Heart left ventricle (tissue), 13 donors: ENCODE results near the gene RTTN.

Experiments
- POLR2A ChIP-seq, 2 donors: fragments of 450-650 bp; IDR thresholded peaks; one replicate each; pipeline ENCODE4 v1.6.1; 2017; ENCODE audit warnings: antibody characterized with exemption in 2 of 2, mild to moderate bottlenecking in 2 of 2, moderate library complexity in 2 of 2
- TF ChIP-seq, protein P1 (sequence below), 12 donors: fragments of 200-600 bp; sonication (generic) in 4 of 12; IDR thresholded peaks; one replicate each; pipeline versions ENCODE4 v1.5.0 to v1.8.0; 2018 to 2022; ENCODE audit warnings: antibody characterized with exemption in 12 of 12, mild to moderate bottlenecking in 5 of 12
- donor health status: ischemic (EF 13 %, LVEDD 7.1; RV severe dilation, severe dysfunction).
- donor health status: DM: no; HTN: yes; CAD: no.
- donor health status: DM: no; HTN: no; CAD: no.
- donor health status: ischemic (EF 25% LVEDD 6.9; RV normal size, moderate dysfunction).
- donor health status: ischemic (EF 25% LVEDD 5.7; RV mildly dilated, moderate dysfunction).
- donor health status: ischemic (EF 35%, LVEDD 5.7; RV mildly dilated, moderate dysfunction).
- donor health status: nonischemic (EF 11% LVEDD 7.7; RV severe dilation, severe dysfunction).
- donor health status: DM: yes; HTN: yes; CAD: no.
- donor health status: PGD.
- donor health status: ischemic (EF 29% LVEDD 5.4; RV normal size, mild dysfunction).
- donor health status: nonischemic (EF 23%, LVEDD 6.1; RV moderate dilation, normal function).

DNA sequence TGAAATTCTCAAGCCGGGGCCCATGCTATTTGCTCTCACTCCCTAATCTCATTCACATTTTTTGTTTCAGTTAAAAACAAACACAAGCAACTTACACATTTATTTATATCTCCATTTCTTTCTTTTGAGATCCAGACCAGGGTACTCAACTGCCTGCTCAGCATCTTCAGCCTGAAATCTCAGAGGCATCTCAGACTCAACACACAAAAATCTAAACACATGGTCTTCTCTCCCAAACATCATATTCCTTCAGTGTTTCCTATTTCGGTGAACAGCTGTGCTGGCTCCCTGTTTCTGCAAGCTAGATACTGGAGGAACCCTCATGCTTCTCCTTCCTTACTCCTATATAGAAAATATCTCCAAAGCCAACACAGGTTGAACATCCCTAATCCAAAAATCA lies 11.3 kb upstream of the RTTN start:
- TF ChIP-seq, protein P1, sequence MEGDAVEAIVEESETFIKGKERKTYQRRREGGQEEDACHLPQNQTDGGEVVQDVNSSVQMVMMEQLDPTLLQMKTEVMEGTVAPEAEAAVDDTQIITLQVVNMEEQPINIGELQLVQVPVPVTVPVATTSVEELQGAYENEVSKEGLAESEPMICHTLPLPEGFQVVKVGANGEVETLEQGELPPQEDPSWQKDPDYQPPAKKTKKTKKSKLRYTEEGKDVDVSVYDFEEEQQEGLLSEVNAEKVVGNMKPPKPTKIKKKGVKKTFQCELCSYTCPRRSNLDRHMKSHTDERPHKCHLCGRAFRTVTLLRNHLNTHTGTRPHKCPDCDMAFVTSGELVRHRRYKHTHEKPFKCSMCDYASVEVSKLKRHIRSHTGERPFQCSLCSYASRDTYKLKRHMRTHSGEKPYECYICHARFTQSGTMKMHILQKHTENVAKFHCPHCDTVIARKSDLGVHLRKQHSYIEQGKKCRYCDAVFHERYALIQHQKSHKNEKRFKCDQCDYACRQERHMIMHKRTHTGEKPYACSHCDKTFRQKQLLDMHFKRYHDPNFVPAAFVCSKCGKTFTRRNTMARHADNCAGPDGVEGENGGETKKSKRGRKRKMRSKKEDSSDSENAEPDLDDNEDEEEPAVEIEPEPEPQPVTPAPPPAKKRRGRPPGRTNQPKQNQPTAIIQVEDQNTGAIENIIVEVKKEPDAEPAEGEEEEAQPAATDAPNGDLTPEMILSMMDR (IDR thresholded peaks at IDR 0.05) = no peak
- TF ChIP-seq POLR2A (IDR thresholded peaks at IDR 0.05) = no peak
